BLaER1 treated with 17β-estradiol and CSF1 and Interleukin-3, amounts not matched to agents 10 nM and 100 nM (cell line): ENCODE results near the gene DNAH8.

Experiments used
- H3K27ac ChIP-seq, 11 experiments: shearing (Covaris generic); formaldehyde crosslinking; 2 replicates each; pipeline ENCODE4 v1.8.1; 2022
- H3K27me3 ChIP-seq, 11 experiments: shearing (Covaris generic); formaldehyde crosslinking; 2 replicates each; pipeline ENCODE4 v1.8.1; 2022
- H3K36me3 ChIP-seq, 11 experiments: shearing (Covaris generic); formaldehyde crosslinking; 2 replicates each; pipeline ENCODE4 v1.8.1; 2022
- H3K4me1 ChIP-seq, 10 experiments: shearing (Covaris generic); formaldehyde crosslinking; 2 replicates each; pipeline ENCODE4 v1.8.1; 2022
- H3K4me2 ChIP-seq, 11 experiments: shearing (Covaris generic); formaldehyde crosslinking; 2 replicates each; pipeline ENCODE4 v1.8.1; 2022
- H3K4me3 ChIP-seq, 10 experiments: shearing (Covaris generic); formaldehyde crosslinking; 2 replicates each; pipeline ENCODE4 v1.8.1; 2022
- H3K9ac ChIP-seq, 11 experiments: shearing (Covaris generic); formaldehyde crosslinking; 2 replicates each; pipeline ENCODE4 v1.8.1; 2022
- H3K9me3 ChIP-seq, 11 experiments: shearing (Covaris generic); formaldehyde crosslinking; replicated peaks in 1 of 11; 2 replicates each; pipeline ENCODE4 v1.8.1; 2022
- H4K20me1 ChIP-seq, 11 experiments: shearing (Covaris generic); formaldehyde crosslinking; 2 replicates each; pipeline ENCODE4 v1.8.1; 2022
- Cebpa-rat ChIP-seq, 11 experiments: shearing (Covaris generic); IDR thresholded peaks; 2 replicates each; pipeline ENCODE4 v1.8.1; 2022

The DNAH8 gene

DNA sequence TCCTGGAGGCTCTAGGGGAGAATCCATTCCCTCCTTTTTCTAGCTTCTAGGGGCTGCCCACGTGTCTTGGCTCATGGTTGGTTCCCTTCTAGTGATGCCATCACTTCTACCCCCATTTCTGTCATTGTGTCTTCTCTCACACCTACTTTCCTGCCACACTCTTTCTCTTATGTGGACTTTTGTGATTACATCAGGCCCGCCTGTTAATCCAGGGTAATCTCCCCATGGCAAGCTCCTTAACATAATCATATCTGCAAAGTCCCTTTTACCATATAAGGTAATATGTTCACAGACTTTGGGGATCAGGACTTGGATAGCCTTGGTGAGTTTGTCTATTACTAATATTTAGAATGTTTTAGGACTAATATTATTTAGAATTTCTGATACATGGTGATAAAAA is 111.9 kb downstream of the DNAH8 start:
- Histone ChIP-seq H4K20me1 (no peaks in the 10 kb centered on the region), H3K9me3 (peaks cover 0 to 10% (median 0%) of the 10 kb centered on the region in 11 experiments; a peak in 4 of 22 replicates), H3K27ac (no peak overlapping the region), H3K4me1 (no peaks in the 10 kb centered on the region), H3K4me2 (no peak overlapping the region), H3K9ac (no peak overlapping the region), H3K27me3 (no peaks in the 10 kb centered on the region), H3K4me3 (no peak overlapping the region), H3K36me3 (no peaks in the 10 kb centered on the region)
- TF ChIP-seq Cebpa-rat (IDR thresholded peaks at IDR 0.05) = no peak

GRCh38 chr6:38831865-38832264 is 116.8 kb downstream of the DNAH8 start:
- no peak for TF ChIP-seq Cebpa-rat (IDR thresholded peaks at IDR 0.05)
- Histone ChIP-seq H3K4me3 (no peak overlapping the region), H4K20me1 (no peaks in the 10 kb centered on the region), H3K9ac (no peak overlapping the region), H3K36me3 (no peaks in the 10 kb centered on the region), H3K9me3 (peaks cover 0 to 10% (median 0%) of the 10 kb centered on the region in 11 experiments; a peak in 4 of 22 replicates), H3K27me3 (no peaks in the 10 kb centered on the region), H3K27ac (no peak overlapping the region), H3K4me1 (no peaks in the 10 kb centered on the region), H3K4me2 (no peak overlapping the region)

- Histone ChIP-seq H3K27ac (no peak overlapping the region), H3K27me3 (no peaks in the 10 kb centered on the region), H3K4me1 (no peaks in the 10 kb centered on the region), H4K20me1 (no peaks in the 10 kb centered on the region), H3K4me2 (no peak overlapping the region), H3K36me3 (no peaks in the 10 kb centered on the region), H3K9me3 (peaks cover 0 to 10% (median 0%) of the 10 kb centered on the region in 11 experiments; a peak in 4 of 22 replicates), H3K9ac (no peak overlapping the region), H3K4me3 (no peak overlapping the region)
- TF ChIP-seq Cebpa-rat (IDR thresholded peaks at IDR 0.05) = no peak
Observed at GRCh38 chr6:38833320-38833719, 118.2 kb downstream of the DNAH8 start.

DNA sequence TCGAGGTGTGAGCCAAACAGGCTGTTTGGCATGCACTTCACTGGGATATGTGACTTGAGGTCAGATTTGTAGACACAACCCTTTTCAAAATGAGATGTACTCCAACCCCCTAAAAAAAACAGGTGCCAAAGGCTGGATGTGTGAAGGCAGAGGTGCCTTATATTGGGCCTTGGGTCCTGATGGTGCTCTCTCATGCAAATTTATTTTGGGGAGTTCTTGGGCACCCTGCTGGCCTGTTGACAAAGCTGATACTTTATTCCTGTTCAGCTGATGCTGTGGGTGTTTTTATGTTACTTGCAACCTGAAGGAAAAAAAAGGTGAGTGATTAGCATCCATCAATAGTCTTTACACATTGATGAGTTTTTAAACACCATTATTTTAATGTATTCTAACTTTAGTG is 121.5 kb downstream of the DNAH8 start:
- no peaks in the 10 kb centered on the region for H3K9me3 ChIP-seq
- H3K4me2 ChIP-seq = no peak overlapping the region
- no peak overlapping the region for H3K9ac ChIP-seq
- H4K20me1 ChIP-seq = no peaks in the 10 kb centered on the region
- H3K4me3 ChIP-seq = no peak overlapping the region
- H3K4me1 ChIP-seq = no peaks in the 10 kb centered on the region
- H3K27me3 ChIP-seq = no peaks in the 10 kb centered on the region
- no peak for TF ChIP-seq Cebpa-rat (IDR thresholded peaks at IDR 0.05)
- no peaks in the 10 kb centered on the region for H3K36me3 ChIP-seq
- H3K27ac ChIP-seq = no peak overlapping the region

- Histone ChIP-seq H3K9ac (no peak overlapping the region), H3K4me1 (no peaks in the 10 kb centered on the region), H3K4me3 (no peak overlapping the region), H4K20me1 (no peaks in the 10 kb centered on the region), H3K27ac (no peak overlapping the region), H3K36me3 (no peaks in the 10 kb centered on the region), H3K9me3 (no peaks in the 10 kb centered on the region), H3K27me3 (no peaks in the 10 kb centered on the region), H3K4me2 (no peak overlapping the region)
- TF ChIP-seq Cebpa-rat (IDR thresholded peaks at IDR 0.05) = no peak
Observed at GRCh38 chr6:38837101-38837500, 122.0 kb downstream of the DNAH8 start.

- no peak overlapping the region for H3K4me3 ChIP-seq
- no peak for TF ChIP-seq Cebpa-rat (IDR thresholded peaks at IDR 0.05)
- no peaks in the 10 kb centered on the region for H3K36me3 ChIP-seq
- H3K9ac ChIP-seq = no peak overlapping the region
- no peaks in the 10 kb centered on the region for H3K4me1 ChIP-seq
- H3K9me3 ChIP-seq = no peaks in the 10 kb centered on the region
- no peaks in the 10 kb centered on the region for H4K20me1 ChIP-seq
- H3K27ac ChIP-seq = no peak overlapping the region
- H3K4me2 ChIP-seq = no peak overlapping the region
- no peaks in the 10 kb centered on the region for H3K27me3 ChIP-seq
Observed at GRCh38 chr6:38843798-38844197, 128.7 kb downstream of the DNAH8 start.

GRCh38 chr6:38845931-38846330 is 130.8 kb downstream of the DNAH8 start:
- Histone ChIP-seq H3K4me2 (no peak overlapping the region), H3K9ac (no peak overlapping the region), H3K4me3 (no peak overlapping the region), H3K36me3 (no peaks in the 10 kb centered on the region), H3K27me3 (no peaks in the 10 kb centered on the region), H3K4me1 (no peaks in the 10 kb centered on the region), H3K9me3 (no peaks in the 10 kb centered on the region), H4K20me1 (no peaks in the 10 kb centered on the region), H3K27ac (no peak overlapping the region)
- TF ChIP-seq Cebpa-rat (IDR thresholded peaks at IDR 0.05) = no peak

GRCh38 chr6:38846361-38846760 is 131.2 kb downstream of the DNAH8 start:
- Histone ChIP-seq H3K4me3 (no peak overlapping the region), H3K4me1 (no peaks in the 10 kb centered on the region), H3K27ac (no peak overlapping the region), H3K4me2 (no peak overlapping the region), H3K36me3 (no peaks in the 10 kb centered on the region), H3K9ac (no peak overlapping the region), H3K9me3 (no peaks in the 10 kb centered on the region), H3K27me3 (no peaks in the 10 kb centered on the region), H4K20me1 (no peaks in the 10 kb centered on the region)
- TF ChIP-seq Cebpa-rat (IDR thresholded peaks at IDR 0.05) = no peak

DNA sequence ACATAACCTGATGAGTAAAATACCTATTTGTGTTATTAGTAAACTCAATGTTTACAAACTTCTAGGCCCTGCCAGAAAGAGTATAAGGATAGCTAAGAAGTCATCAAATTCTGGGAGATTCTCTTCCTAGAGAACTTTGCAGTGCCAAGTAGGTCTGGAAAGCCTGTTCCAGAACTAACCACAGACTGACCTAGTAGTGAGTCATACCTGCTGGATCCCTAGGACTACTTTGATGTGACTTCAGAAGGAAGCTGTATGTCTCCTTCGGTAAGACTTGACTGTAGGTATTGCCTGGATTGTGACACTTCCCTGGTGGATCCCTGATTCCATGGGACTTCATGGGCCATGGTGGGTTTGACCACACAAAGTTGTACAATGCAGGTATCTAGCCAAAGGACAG is 131.7 kb downstream of the DNAH8 start:
- TF ChIP-seq Cebpa-rat (IDR thresholded peaks at IDR 0.05) = no peak
- no peak overlapping the region for H3K4me2 ChIP-seq
- no peak overlapping the region for H3K9ac ChIP-seq
- no peaks in the 10 kb centered on the region for H3K4me1 ChIP-seq
- no peaks in the 10 kb centered on the region for H4K20me1 ChIP-seq
- H3K9me3 ChIP-seq = no peaks in the 10 kb centered on the region
- H3K27me3 ChIP-seq = no peaks in the 10 kb centered on the region
- no peaks in the 10 kb centered on the region for H3K36me3 ChIP-seq
- H3K4me3 ChIP-seq = no peak overlapping the region
- no peak overlapping the region for H3K27ac ChIP-seq

DNA sequence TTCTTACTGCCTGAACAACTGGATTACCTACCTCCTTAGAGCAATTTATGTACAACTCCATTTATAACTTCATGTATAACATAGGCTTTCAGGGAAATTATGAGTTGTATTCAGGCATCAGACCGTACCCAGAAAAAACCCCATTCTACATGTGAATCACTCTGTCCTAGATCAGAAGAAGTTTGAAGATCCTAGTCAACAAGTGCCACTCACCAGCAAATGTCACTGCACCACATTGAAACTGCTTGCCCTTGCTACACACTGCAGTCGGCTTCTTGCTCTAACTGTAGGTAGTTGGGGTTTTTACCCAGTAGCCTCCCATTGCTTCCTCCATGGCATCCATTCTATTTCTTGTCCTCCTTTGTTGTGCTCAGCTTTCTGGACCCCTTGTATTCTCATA is 132.4 kb downstream of the DNAH8 start:
- H3K4me1 ChIP-seq = no peaks in the 10 kb centered on the region
- H3K4me2 ChIP-seq = no peak overlapping the region
- no peak overlapping the region for H3K27ac ChIP-seq
- no peak overlapping the region for H3K4me3 ChIP-seq
- H3K9me3 ChIP-seq = no peaks in the 10 kb centered on the region
- TF ChIP-seq Cebpa-rat (IDR thresholded peaks at IDR 0.05) = no peak
- H3K27me3 ChIP-seq = no peaks in the 10 kb centered on the region
- H4K20me1 ChIP-seq = no peaks in the 10 kb centered on the region
- H3K36me3 ChIP-seq = no peaks in the 10 kb centered on the region
- H3K9ac ChIP-seq = no peak overlapping the region

DNA sequence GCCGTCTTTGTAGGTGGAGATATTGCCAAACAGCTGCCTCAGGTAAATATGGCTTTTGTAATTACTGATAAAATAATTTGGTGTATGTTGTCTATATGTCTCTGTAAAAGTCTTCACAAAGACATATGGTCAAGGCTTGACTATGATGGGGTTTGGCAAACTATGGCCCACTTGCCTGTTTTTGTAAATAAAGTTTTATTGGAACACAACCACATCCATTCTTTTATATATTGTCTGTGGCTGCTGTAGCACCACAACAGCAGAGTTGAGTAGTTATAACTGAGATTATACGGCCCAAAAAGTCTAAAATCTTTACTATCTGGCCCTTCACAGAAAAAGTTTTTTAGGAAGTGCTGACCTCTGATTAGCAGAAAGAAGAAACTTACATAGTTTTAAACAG is 133.6 kb downstream of the DNAH8 start:
- Histone ChIP-seq H3K36me3 (no peaks in the 10 kb centered on the region), H3K4me3 (no peak overlapping the region), H3K9me3 (no peaks in the 10 kb centered on the region), H3K9ac (no peak overlapping the region), H4K20me1 (no peaks in the 10 kb centered on the region), H3K4me2 (no peak overlapping the region), H3K27ac (no peak overlapping the region), H3K27me3 (no peaks in the 10 kb centered on the region), H3K4me1 (no peaks in the 10 kb centered on the region)
- TF ChIP-seq Cebpa-rat (IDR thresholded peaks at IDR 0.05) = no peak
